Stimulated activated effector memory CD8-positive, alpha-beta T cell treated with anti-CD3 and anti-CD28 coated beads, Interleukin-12 subunit alpha, Interleukin-12 subunit beta, amount 100 ng/mL, for 72 hours (primary cell): ENCODE results near the gene ZNF865.
A peak's percentile ranks its signal among the peaks of the same experiment; 100 is the strongest.

Experiments used
- ATAC-seq: fragments of 150-1000 bp; cut with Tn5 transposase; 2 replicates; pipeline ENCODE4 v1.10.0; 2021
- DNase-seq, 2 donors: peaks; one replicate each; pipeline ENCODE4 v3.0.0; 2021 to 2022; ENCODE audit warnings: low spot score in 2 of 2
- H3K27ac Mint-ChIP-seq: one replicate; pipeline ENCODE4 v1.8.0; 2022; ENCODE audit warnings: mild to moderate bottlenecking, mixed read lengths
- H3K36me3 Mint-ChIP-seq: one replicate; pipeline ENCODE4 v1.8.0; 2022; ENCODE audit warnings: mild to moderate bottlenecking, mixed read lengths
- H3K4me1 Mint-ChIP-seq: one replicate; pipeline ENCODE4 v1.8.0; 2022; ENCODE audit warnings: mixed read lengths
- H3K4me3 Mint-ChIP-seq: one replicate; pipeline ENCODE4 v1.8.0; 2022; ENCODE audit warnings: mild to moderate bottlenecking, mixed read lengths
- H3K9me3 Mint-ChIP-seq: one replicate; pipeline ENCODE4 v1.8.0; 2022; ENCODE audit warnings: mixed read lengths

ZNF865 gene

DNA sequence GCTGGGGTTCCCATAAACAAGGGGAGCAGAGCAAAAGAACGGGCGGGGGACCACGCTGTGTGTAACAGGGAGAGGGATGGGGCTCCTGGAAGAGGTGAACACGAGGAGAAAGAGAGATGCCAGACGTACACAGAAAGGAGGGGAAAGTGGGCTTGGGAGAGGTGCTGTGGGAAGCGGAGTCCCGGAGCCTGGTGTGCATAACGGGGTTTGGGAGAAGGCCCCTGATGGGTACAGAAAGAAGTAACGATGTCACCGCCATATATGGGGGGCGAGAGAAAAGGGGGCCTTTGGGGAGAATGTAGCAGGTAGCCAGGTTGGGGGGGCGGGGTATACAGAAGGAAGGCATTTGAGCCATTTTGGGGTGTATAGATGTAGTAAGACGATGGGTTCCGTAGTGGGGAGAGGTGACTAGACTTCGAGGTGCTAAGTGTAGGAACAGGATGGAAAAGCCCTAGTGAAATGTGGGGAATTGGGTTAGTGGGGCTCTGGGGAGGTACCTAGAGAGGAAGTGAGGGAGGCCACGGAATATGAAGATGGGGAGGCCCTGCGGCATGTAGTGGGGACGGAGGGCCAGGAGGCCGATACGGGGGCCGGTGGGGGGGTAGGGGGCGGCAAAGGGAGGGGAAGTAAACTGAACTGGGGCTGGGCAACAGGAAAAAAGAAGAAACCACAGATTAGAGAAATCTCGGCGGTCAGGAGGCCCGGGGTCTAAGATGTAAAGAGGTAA lies 36.1 kb downstream of the ZNF865 start:
- Mint-ChIP-seq H3K36me3 (peaks cover 77% of the 10 kb centered on the region), H3K9me3 (no peaks in the 10 kb centered on the region), H3K4me1 (peaks cover 65% of the 10 kb centered on the region), H3K27ac (peak overlapping the region; percentile 98), H3K4me3 (peak overlapping the region; percentile 92)
- peak in 1 of 2 donors; percentile 78 for DNase-seq
- no peak for ATAC-seq

DNA sequence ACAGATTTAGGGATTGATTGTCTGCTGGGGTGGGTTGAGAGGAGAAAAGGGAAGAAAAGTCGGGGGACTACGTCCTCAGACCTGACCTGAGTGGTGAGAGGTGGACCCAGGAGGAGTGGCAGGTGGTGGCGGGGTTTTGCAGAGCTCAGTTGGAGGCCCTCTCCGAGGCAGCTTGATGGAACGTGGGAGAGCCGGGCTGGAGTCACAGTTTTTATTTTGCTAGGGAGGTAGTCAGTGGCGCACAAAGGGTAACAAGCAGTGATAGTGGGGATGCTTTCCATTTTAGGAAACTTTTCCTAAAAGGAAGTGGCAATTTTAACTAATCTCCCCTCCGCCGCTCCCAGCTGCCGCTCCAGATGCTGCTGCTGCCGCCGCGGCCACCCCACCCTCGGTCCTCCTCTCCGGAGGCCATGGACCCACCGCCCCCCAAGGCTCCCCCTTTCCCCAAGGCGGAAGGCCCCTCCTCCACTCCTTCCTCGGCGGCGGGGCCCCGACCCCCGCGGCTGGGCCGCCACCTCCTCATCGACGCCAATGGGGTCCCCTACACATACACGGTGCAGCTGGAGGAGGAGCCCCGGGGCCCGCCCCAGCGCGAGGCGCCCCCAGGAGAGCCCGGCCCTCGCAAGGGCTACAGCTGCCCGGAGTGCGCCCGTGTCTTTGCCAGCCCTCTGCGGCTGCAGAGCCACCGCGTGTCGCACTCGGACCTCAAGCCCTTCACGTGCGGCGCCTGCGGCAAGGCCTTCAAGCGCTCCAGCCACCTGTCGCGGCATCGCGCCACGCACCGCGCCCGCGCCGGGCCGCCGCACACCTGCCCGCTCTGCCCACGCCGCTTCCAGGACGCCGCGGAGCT lies 36.9 kb downstream of the ZNF865 start:
- DNase-seq (no peak), ATAC-seq (peak; percentile 29)
- no peaks in the 10 kb centered on the region for H3K9me3 Mint-ChIP-seq
- peak overlapping the region; percentile 98 for H3K27ac Mint-ChIP-seq
- peaks cover 63% of the 10 kb centered on the region for H3K4me1 Mint-ChIP-seq
- H3K4me3 Mint-ChIP-seq: peak overlapping the region; percentile 92
- H3K36me3 Mint-ChIP-seq: peaks cover 84% of the 10 kb centered on the region

DNA sequence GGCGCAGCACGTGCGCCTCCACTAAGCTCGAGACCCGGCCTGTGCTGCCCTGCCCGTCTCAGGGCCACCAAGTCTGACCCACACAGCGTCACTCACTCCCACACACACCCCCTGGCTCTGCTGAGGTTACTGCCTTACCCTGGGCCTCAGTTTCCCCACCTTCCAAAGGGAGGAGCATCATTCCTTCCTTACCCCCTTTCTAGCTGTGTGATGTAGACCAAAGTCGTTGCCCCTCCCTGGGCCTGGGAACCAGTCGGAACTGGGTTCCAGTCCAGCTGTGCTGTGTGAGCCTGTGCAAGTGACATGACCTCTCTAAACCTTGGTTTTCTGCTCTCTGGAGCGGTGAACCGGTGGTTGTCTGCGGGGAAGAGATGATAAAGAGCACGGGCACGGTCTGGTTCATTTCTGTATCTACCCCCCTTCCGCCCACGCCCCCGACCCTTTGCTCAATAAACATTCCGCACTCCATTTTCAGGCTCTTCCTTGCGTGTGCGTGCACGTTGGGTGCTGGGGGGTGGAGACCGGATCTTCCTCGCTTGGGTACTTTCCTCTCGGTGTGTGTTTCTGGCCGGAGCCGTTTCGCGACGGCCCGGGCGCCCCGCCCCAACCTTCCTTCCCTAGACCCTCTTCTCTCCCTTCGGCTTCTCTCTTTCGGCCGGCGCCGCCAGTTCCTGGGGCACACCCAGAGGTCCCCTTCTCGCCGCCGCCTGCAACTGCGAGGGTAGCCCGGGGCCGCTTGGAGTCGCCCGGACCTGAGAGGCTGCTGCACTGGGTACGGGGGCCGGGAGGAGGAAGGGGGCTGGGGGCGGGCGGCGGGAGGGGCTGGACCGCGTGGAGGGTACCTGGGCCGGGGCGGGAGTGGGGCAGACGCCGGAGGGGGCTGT lies 37.8 kb downstream of the ZNF865 start, which contains the start of gene ZNF581:
Gene ZNF581 (plus strand): TSS at position 647 of the 884 bp plus-strand sequence. CDS start 923 bp downstream, outside the sequence.
- peak; percentile 74 for ATAC-seq
- peak; percentile 73 to 92 for DNase-seq
- no peaks in the 10 kb centered on the region for H3K9me3 Mint-ChIP-seq
- H3K36me3 Mint-ChIP-seq: peaks cover 78% of the 10 kb centered on the region
- peak within 1 kb of the TSS; percentile 92 for H3K4me3 Mint-ChIP-seq
- H3K27ac Mint-ChIP-seq: peak within 1 kb of the TSS; percentile 98
- H3K4me1 Mint-ChIP-seq: peaks cover 59% of the 10 kb centered on the region

DNA sequence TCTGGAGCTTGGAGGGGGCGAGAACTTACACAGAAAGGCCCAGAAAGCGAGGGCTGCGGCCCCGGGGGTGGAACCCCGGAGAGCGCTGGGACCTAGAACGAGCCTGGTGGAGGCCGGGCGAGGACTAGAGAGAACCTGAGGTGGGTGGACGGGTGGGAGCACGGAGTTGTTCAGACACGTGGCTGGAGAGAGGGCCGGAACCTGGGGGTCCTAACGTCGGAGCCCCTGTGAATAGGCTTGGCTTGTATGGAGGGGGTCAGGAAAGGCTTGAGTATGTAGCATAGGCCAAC lies 38.4 kb downstream of the ZNF865 start:
- peaks cover 78% of the 10 kb centered on the region for H3K36me3 Mint-ChIP-seq

DNA sequence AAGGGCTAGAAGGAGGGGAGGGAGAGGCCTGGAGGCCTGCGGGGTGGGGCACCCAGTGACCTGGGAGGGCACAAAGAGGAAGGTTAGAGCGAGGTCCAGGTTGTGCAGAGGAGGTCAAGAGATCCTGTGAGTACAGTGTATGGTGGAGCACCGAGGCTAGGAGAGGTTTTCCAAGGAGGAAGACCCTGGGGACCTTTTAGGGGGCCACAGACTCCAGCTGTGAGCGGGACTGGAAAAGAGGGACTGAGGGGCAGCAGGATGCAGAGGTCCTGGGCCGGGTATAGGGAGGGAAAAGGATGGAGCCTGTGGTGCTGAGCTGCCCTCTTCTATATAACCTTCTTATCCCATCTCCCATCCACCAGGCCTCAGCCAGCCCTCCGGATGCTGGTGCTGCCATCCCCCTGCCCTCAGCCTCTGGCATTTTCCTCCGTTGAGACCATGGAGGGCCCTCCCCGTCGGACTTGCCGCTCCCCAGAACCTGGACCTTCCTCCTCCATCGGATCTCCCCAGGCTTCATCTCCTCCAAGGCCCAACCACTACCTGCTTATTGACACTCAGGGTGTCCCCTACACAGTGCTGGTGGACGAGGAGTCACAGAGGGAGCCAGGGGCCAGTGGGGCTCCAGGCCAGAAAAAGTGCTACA lies 38.9 kb downstream of the ZNF865 start:
- Mint-ChIP-seq H3K27ac (peak overlapping the region; percentile 98), H3K4me3 (peak overlapping the region; percentile 92), H3K4me1 (peaks cover 58% of the 10 kb centered on the region), H3K36me3 (peaks cover 75% of the 10 kb centered on the region), H3K9me3 (no peaks in the 10 kb centered on the region)
- ATAC-seq: no peak
- DNase-seq: no peak

More for the DNA sequence above, 38.4 kb downstream of the ZNF865 start:
- peaks cover 59% of the 10 kb centered on the region for H3K4me1 Mint-ChIP-seq
- DNase-seq (no peak), ATAC-seq (no peak)
- no peaks in the 10 kb centered on the region for H3K9me3 Mint-ChIP-seq
- H3K4me3 Mint-ChIP-seq: peak overlapping the region; percentile 92
- H3K27ac Mint-ChIP-seq: peak overlapping the region; percentile 98

DNA sequence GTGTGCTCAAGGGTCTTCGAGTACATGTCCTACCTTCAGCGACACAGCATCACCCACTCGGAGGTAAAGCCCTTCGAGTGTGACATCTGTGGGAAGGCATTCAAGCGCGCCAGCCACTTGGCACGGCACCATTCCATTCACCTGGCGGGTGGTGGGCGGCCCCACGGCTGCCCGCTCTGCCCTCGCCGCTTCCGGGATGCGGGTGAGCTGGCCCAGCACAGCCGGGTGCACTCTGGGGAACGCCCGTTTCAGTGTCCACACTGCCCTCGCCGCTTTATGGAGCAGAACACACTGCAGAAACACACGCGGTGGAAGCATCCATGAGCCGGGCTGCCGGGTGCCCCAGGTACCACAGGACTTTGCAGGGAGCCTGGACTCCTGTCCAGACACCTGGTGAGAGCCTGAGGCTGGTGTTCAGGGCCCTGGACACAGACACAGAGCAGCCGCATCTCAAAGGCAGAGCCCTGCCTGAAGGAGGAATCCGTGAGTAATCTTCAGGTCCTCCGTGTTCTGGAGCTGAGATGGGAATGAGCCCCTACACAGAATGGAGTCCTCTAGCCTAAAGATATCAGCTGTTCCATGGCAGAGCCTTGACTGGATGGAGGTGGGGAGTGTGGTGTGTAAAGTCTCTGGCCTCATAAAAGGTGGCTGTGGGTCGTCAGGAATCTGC lies 39.5 kb downstream of the ZNF865 start:
- H3K4me1 Mint-ChIP-seq: peaks cover 60% of the 10 kb centered on the region
- H3K27ac Mint-ChIP-seq: peak overlapping the region; percentile 98
- ATAC-seq: no peak
- no peak for DNase-seq
- peak overlapping the region; percentile 92 for H3K4me3 Mint-ChIP-seq
- H3K9me3 Mint-ChIP-seq: no peaks in the 10 kb centered on the region
- H3K36me3 Mint-ChIP-seq: peaks cover 75% of the 10 kb centered on the region

DNA sequence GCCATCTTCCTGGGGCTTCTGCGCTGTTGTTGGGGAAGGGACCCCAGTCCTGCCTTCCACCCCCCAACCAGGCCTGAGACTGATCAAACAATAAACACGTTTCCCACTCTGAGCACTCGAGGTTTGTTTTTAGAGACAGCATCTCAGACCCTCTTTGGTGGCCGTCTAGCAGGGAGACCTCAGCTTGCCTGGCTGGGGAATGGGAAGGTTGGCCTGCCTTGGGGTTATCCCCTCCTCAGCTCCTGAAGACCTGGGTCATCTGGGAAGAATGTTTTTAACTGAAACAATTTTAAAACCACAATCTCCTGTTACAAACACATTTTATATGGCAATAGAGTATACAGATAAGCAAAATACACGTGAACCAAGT lies 40.0 kb downstream of the ZNF865 start:
- peak overlapping the region; percentile 37 for H3K27ac Mint-ChIP-seq
- H3K4me1 Mint-ChIP-seq: peaks cover 60% of the 10 kb centered on the region
- peak overlapping the region; percentile 92 for H3K4me3 Mint-ChIP-seq
- no peaks in the 10 kb centered on the region for H3K9me3 Mint-ChIP-seq
- ATAC-seq (no peak), DNase-seq (no peak)
- H3K36me3 Mint-ChIP-seq: peaks cover 71% of the 10 kb centered on the region

DNA sequence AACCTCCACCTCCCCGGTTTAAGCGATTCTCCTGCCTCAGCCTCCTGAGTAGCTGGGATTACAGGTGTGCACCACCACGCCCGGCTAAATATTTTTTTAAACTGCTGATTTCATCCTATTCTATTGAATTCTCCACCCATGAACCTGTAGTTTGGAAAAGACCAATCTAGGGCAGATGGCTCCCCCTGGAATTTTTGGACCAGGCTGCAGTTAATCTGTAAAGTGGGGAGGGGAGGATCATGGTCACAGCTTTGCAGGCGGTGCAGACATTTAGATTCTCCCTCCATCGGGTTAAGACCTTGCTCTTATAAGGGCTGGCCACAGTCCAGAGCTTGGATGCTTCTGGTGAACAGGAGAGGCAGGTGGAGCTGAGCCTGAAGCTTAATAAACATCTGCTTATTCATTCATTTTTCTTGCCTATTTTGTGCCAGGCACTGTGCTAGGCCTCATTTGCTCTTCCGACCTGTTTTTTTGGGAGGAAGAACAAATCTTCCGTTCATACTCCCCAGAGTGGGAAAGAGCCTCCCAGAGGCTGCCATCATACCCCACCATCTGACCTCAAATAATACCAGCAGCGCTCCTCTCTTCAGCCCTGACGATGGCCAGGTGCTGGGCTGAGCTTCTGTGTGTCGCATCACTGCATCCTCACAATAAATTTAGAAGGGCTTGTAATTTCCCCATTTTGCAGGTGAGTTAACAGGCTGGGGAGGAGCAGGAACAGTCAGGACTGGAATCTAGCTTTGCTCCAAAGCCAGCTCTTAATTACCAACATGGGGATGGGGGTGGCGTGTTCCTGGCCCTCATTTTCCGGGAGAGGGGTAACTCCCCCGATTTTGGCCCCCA lies 41.7 kb downstream of the ZNF865 start:
- H3K27ac Mint-ChIP-seq: no peak overlapping the region
- peaks cover 54% of the 10 kb centered on the region for H3K4me1 Mint-ChIP-seq
- peak overlapping the region; percentile 75 for H3K4me3 Mint-ChIP-seq
- H3K9me3 Mint-ChIP-seq: no peaks in the 10 kb centered on the region
- H3K36me3 Mint-ChIP-seq: peaks cover 64% of the 10 kb centered on the region
- DNase-seq (no peak), ATAC-seq (no peak)

DNA sequence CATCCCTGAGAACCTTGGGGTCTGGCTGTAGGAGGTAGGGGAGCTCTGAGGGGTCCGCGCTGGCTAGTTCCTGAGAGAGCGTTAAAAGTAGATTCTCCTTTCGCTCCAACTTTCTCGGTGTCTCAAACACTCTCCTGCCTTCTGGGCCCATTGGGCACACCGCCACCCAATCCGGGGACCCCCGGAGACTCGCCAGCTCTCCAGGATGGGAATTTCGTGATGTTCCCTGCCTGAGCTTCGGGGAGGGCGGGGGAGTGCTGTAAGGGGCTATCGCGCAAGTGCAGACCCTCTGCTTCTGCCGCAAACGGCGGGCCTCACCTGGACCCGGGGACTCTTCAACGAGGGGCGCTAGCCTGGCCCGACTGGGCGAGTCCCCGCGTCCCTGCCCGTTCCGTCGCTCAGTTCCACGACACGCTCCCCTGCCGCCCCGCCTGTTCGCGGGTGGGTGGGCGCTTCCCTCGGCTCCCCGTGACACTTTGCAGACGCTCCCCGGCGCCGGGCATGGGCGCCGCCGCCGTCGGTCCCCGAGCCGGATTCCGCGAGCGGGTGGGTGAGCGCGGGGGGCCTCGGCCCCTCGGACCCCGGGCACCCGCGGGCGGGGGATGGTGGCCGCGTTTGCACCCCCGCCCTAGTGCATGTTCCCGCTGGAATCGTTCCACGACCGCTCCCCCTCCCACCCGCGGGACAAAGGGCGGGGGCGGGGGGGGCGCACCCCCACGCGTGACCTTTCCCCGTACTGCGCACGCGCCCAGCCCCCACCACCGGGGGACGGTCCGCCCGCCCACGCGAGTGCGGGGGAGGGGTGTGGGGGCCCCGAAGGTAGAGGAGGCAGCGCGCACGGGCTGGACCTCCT lies 42.5 kb downstream of the ZNF865 start, which contains the start of gene CCDC106:
Gene CCDC106 (plus strand): TSS at position 481 of the 853 bp plus-strand sequence. CDS start 835 bp downstream, outside the sequence.
- ATAC-seq: peak; percentile 22
- peak in 1 of 2 donors; percentile 67 for DNase-seq
- Mint-ChIP-seq H3K4me1 (peaks cover 48% of the 10 kb centered on the region), H3K4me3 (peak within 1 kb of the TSS; percentile 75), H3K36me3 (peaks cover 58% of the 10 kb centered on the region), H3K9me3 (no peaks in the 10 kb centered on the region), H3K27ac (peak within 1 kb of the TSS; percentile 88)

DNA sequence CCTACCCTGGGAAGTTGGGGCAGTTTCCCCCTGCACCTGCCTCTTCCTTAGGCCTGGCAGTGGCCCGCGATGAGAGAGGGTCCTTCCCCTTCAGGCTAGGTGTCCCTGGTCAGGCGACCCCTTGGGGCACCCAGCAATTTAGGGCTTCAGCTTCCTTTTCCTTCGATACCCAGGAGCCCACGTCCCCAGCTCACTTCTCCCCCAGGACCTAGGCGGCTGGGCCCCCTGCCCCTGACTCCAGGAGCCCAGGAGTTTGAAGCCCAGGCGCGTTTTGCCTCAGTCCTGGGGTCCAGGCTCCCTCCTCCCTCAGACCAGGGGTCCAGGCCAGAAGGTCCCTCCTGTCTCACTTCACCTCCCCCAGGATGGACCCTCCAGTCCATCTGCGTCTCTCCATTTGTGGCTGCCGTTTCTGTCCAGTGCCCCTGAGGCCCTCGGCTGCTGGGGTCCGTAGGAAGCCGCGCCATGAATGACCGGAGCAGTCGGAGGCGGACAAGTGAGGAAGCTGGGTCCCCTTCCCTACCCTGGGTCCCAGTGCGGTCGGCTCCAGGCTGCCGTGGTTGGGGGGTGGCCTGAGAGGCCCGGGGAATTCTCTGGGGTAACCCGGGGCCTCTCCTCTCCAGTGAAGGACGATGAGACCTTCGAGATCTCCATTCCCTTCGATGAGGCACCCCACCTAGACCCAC lies 43.3 kb downstream of the ZNF865 start:
- DNase-seq: no peak
- Mint-ChIP-seq H3K36me3 (peaks cover 57% of the 10 kb centered on the region), H3K9me3 (no peaks in the 10 kb centered on the region), H3K4me3 (peak overlapping the region; percentile 75), H3K4me1 (peaks cover 41% of the 10 kb centered on the region), H3K27ac (peak overlapping the region; percentile 88)
- ATAC-seq: no peak

DNA sequence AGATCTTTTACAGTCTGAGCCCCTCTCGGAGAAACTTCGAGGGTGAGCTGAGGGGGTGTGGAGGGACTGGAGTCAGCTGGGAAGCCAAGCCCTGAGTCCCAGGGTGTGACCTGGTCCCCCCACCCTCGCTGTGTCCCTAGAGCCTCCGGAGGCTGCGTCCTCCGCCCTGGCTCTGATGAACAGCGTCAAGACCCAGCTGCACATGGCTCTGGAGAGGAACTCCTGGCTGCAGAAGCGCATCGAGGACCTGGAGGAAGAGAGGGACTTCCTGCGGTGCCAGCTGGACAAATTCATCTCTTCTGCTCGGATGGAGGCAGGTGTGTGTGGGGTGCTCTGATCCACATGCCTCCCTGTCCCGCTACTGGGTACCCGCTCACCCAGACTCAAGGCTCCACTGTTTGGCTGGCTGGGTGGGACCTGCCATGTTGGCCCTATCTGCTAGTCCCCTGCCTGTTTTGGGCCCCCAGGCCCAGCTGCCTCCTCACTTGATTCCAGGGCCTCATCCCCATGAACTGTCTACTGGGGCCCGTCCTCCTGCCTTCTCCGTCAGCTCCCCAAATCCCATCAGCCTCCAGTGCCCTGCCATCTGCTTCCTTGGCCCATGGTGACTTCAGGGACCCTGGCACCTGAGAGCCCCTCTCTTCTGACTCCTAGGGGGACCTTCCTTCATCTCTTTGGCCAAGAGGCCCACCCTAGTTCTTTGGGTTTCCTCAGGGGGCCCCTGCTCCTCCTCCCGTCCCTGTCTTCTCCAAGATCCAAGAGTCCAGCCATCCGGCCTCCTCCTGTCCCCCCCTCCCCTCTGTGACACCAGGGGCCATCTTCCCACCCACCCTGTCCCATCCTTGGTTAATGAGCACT lies 44.0 kb downstream of the ZNF865 start:
- Mint-ChIP-seq H3K4me1 (peaks cover 40% of the 10 kb centered on the region), H3K36me3 (peaks cover 57% of the 10 kb centered on the region), H3K27ac (peak overlapping the region; percentile 88), H3K9me3 (no peaks in the 10 kb centered on the region), H3K4me3 (peak overlapping the region; percentile 75)
- DNase-seq: no peak
- ATAC-seq: no peak
